AG04450 (cell line): Measurements from ENCODE around the gene DGKG. TPM values are rescaled to one million over a fixed set of nuclear protein-coding genes. Genes with fewer than 3 reads are reported as not detected.
A peak's percentile ranks its signal among the peaks of the same experiment; 100 is the strongest.

ENCODE experiments used
- CTCF ChIA-PET: fragments of 300-600, 350-600 bp; formaldehyde crosslinking; extraction: SDS; loops from one replicate; lab custom pipeline; 2022; ENCODE audit warnings: antibody characterized with exemption, inconsistent platforms; lab: Charles Lee
- POLR2A ChIA-PET: fragments of 350-600 bp; formaldehyde crosslinking; extraction: SDS; loops from one replicate; lab custom pipeline; 2021; ENCODE audit warnings: antibody characterized with exemption, inconsistent platforms; lab: Yijun Ruan, JAX
- DNase-seq: peaks from one replicate; pipeline ENCODE4 v3.0.0-alpha.2; 2011; ENCODE audit warnings: low read depth, low spot score
- H3K27ac ChIP-seq: one replicate; pipeline ENCODE4 v1.5.1; 2012; ENCODE audit warnings: low read depth, low read length, control low read depth
- H3K27me3 ChIP-seq: one replicate; pipeline ENCODE4 v1.6.0; 2012; ENCODE audit warnings: low read length; ENCODE audit not compliant: control insufficient read depth, insufficient read depth
- H3K4me3 ChIP-seq: 2 replicates; pipeline ENCODE4 v1.5.1; 2011; ENCODE audit warnings: mild to moderate bottlenecking, low read depth, low read length, control low read depth
- H3K9me3 ChIP-seq: 2 replicates; pipeline ENCODE4 v1.5.1; 2012; ENCODE audit warnings: low read length; ENCODE audit not compliant: control insufficient read depth, insufficient read depth
- polyA plus RNA-seq: library from polyadenylated mRNA; depleted of rRNA; stranded (reverse); fragments of >200 nt; gene quantifications from 2 replicates; pipeline ENCODE4 v1.2.3, GENCODE V29; 2011
- TF ChIP-seq, protein P1 (sequence below): IDR thresholded peaks from 2 replicates; pipeline ENCODE4 v1.5.1; 2011; ENCODE audit warnings: low read depth, low read length, control low read depth, inconsistent platforms

Gene DGKG
- polyA plus RNA-seq, 1 experiment: 5.1 TPM

DNA sequence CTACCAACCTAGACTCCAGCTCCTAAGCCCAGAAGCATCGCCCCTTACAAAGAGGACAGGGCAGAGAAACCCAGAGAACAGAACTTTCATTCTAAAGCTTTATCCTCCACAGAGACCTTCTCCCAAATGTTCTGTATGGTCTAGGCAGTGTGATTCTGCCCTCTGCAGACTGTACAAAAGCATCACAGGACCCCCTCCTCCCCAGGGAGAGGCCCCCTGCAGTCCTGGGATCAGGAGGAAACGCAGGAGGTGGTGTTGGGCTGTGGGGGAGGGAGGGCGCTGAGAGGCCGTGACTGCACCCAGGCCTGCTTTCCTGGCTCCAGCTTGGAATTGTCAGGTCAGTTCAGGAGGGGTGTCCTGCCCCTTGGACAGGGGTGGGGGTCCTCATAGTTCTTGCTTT, 101.3 kb downstream of the DGKG start:
- DNase-seq: no peak
- ChIA-PET CTCF (interaction anchor here (0.8 to 5.0 kb wide), 8 partner anchors 11 to 304 kb away, joined by 3 to 143 read pairs (median 14); no protein-coding TSS in a partner anchor), POLR2A (no interaction called here)
- Histone ChIP-seq H3K27me3 (peaks cover 14% of the 10 kb centered on the region), H3K4me3 (no peak overlapping the region), H3K27ac (peak overlapping the region; percentile 2), H3K9me3 (no peaks in the 10 kb centered on the region)
- TF ChIP-seq, protein P1, sequence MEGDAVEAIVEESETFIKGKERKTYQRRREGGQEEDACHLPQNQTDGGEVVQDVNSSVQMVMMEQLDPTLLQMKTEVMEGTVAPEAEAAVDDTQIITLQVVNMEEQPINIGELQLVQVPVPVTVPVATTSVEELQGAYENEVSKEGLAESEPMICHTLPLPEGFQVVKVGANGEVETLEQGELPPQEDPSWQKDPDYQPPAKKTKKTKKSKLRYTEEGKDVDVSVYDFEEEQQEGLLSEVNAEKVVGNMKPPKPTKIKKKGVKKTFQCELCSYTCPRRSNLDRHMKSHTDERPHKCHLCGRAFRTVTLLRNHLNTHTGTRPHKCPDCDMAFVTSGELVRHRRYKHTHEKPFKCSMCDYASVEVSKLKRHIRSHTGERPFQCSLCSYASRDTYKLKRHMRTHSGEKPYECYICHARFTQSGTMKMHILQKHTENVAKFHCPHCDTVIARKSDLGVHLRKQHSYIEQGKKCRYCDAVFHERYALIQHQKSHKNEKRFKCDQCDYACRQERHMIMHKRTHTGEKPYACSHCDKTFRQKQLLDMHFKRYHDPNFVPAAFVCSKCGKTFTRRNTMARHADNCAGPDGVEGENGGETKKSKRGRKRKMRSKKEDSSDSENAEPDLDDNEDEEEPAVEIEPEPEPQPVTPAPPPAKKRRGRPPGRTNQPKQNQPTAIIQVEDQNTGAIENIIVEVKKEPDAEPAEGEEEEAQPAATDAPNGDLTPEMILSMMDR: no peak

DNA sequence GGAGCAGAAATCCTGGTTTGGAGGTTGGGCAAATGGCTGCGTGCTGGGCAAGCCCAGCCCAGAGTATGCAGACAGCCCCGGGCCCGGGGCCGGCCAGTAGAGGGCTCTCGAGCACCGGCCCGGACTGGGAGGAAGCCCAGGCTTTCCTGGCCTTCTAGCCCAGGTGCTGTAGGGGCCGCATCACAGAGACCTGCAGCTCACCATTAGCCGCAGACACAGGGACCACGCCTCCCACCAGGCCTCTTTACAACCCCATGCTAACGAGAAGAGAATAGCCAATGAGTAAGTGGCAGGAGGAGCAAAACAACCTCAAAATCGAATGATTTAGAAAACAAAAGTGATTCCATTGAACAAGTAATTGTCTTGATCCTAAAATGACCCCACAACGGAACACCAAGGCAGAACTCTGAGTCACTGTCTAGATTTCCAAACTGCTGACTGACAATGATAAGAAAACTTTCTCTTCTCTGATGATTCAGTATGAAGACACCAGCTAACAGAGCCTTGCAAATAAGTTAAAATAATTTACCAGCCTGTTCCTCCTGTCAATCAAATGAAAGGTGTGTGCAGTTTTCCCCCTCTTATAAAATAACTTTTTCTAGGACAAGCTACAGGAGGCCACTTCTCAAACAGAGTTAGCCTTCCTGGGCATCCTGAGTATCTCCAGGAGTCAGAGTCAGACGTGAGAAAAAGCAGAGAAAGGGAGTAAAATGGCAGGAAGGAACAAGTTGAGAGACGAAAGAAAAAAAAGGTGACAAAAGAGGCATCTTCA, 102.2 kb downstream of the DGKG start:
- H3K27ac ChIP-seq: no peak overlapping the region
- CTCF ChIA-PET: interaction anchor here (0.6 to 5.0 kb wide), 43 partner anchors 8 to 1359 kb away, joined by 3 to 143 read pairs (median 4); no protein-coding TSS in a partner anchor
- no peak overlapping the region; the same call in none of the 2 replicates for H3K4me3 ChIP-seq
- no peaks in the 10 kb centered on the region for H3K9me3 ChIP-seq
- DNase-seq: no peak
- POLR2A ChIA-PET: interaction anchor here (0.6 to 0.7 kb wide), 2 partner anchors 152 to 324 kb away, joined by 4 to 9 read pairs; no protein-coding TSS in a partner anchor
- TF ChIP-seq, protein P1: peak; percentile 96
- H3K27me3 ChIP-seq: peaks cover 11% of the 10 kb centered on the region

DNA sequence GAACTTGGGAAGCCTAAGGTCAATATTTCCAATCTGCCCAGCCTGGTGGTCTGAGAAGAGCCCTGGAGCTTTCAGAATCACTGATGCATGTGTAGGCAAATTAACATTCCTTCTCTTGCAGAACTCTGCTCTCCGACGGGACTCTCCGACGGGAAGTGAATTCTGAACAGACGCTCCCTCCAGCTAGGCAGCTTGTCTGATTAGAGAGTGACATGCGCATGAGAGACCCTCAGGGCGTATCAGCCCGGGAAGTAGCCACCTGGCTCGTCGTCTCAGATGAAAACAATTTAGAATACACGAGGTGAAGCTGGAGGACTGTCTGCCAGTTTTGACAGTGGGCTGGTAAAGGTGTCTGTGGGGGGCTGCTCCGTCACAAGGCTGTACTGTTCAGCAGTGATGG, 103.1 kb downstream of the DGKG start:
- no peaks in the 10 kb centered on the region for H3K9me3 ChIP-seq
- no peak overlapping the region for H3K4me3 ChIP-seq
- DNase-seq: no peak
- peaks cover 11% of the 10 kb centered on the region for H3K27me3 ChIP-seq
- POLR2A ChIA-PET: interaction anchor here (0.6 kb wide), 1 partner anchor 323 kb away, joined by 4 read pairs; no protein-coding TSS in a partner anchor
- CTCF ChIA-PET: interaction anchor here (0.6 to 5.0 kb wide), 35 partner anchors 8 to 1358 kb away, joined by 3 to 143 read pairs (median 4); no protein-coding TSS in a partner anchor
- no peak overlapping the region for H3K27ac ChIP-seq
- TF ChIP-seq, protein P1: no peak

DNA sequence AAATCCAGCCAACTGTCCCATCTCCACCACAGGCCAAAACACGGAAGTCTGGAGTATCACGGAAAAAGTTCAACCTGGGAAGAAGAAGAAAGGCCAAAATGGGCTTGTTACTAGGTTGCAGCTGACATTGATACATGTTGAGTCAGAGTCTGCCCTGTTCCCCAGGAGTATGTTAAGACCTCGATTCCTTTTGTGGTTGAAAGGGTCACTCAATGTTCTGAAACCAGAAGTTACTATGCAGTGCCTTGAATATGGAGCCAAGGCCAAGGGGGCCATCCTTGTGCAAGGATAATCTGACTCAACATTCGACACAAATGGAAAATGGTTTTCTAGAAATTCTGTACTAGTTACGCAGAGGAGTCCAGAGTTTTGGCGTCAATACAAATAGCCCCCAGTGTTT, 104.2 kb downstream of the DGKG start:
- peaks cover 12% of the 10 kb centered on the region for H3K27me3 ChIP-seq
- H3K4me3 ChIP-seq: no peak overlapping the region
- no peak overlapping the region for H3K27ac ChIP-seq
- ChIA-PET CTCF (interaction anchor here (1.2 to 5.0 kb wide), 5 partner anchors 13 to 283 kb away, joined by 3 to 143 read pairs (median 28); no protein-coding TSS in a partner anchor), POLR2A (interaction anchor here (0.5 kb wide), 1 partner anchor 282 kb away, joined by 3 read pairs; no protein-coding TSS in a partner anchor)
- TF ChIP-seq, protein P1: no peak
- DNase-seq: no peak
- H3K9me3 ChIP-seq: no peaks in the 10 kb centered on the region
